SJSA1 (cell line): ENCODE results near the gene COPS6. TPM values are rescaled to one million over a fixed set of nuclear protein-coding genes. Genes with fewer than 3 reads are reported as not detected.
A peak's percentile ranks its signal among the peaks of the same experiment; 100 is the strongest.

Experiments
- DNase-seq, 2 experiments: peaks; one replicate each; pipeline ENCODE4 v3.0.0-alpha.2; 2015 to 2020; ENCODE audit warnings: low spot score in 2 of 2, low read depth in 1 of 2
- H3K27ac ChIP-seq: fragments of 250-450 bp; sonication (Bioruptor Pico); 2 replicates; pipeline ENCODE4 v1.5.1; 2020; ENCODE audit warnings: mild to moderate bottlenecking, moderate library complexity
- H3K27me3 ChIP-seq: fragments of 250-450 bp; sonication (Bioruptor Pico); replicated peaks from 2 replicates; pipeline ENCODE4 v1.5.1; 2020; ENCODE audit warnings: mild to moderate bottlenecking, moderate library complexity
- H3K36me3 ChIP-seq: fragments of 250-450 bp; sonication (Bioruptor Pico); 2 replicates; pipeline ENCODE4 v1.5.1; 2020; ENCODE audit warnings: mild to moderate bottlenecking
- H3K4me1 ChIP-seq: fragments of 250-450 bp; sonication (Bioruptor Pico); replicated peaks from 2 replicates; pipeline ENCODE4 v1.6.1; 2021; ENCODE audit warnings: mild to moderate bottlenecking
- H3K4me3 ChIP-seq: fragments of 250-450 bp; sonication (Bioruptor Pico); 2 replicates; pipeline ENCODE4 v1.5.1; 2020; ENCODE audit warnings: mild to moderate bottlenecking
- H3K9me3 ChIP-seq: fragments of 250-450 bp; sonication (Bioruptor Pico); replicated peaks from 2 replicates; pipeline ENCODE4 v1.5.1; 2020; ENCODE audit warnings: mild to moderate bottlenecking
- total RNA-seq: library from RNA; depleted of rRNA; stranded (reverse); fragments of >200 nt; shearing (Covaris generic); gene quantifications from 2 replicates; pipeline ENCODE4 v1.2.3, GENCODE V29; 2014; rRNA removed

The COPS6 gene
- total RNA-seq, 1 experiment from 2014 or later: 111 TPM

GRCh38 chr7:100132126-100132525, 43.4 kb downstream of the COPS6 start:
- Histone ChIP-seq H3K27ac (no peak overlapping the region), H3K36me3 (0 out of 2 replicates have a peak, but pooled peaks cover 2% of the 10 kb centered on the region), H3K4me1 (peaks cover 19% of the 10 kb centered on the region), H3K9me3 (no peaks in the 10 kb centered on the region), H3K27me3 (0 out of 2 replicates have a peak, but pooled peaks cover 2% of the 10 kb centered on the region), H3K4me3 (no peak overlapping the region)
- no peak for DNase-seq

GRCh38 chr7:100132697-100133151, 44.0 kb downstream of the COPS6 start:
- H3K4me1 ChIP-seq: peaks cover 14% of the 10 kb centered on the region
- 0 out of 2 replicates have a peak, but pooled peaks cover 3% of the 10 kb centered on the region for H3K27me3 ChIP-seq
- no peaks in the 10 kb centered on the region for H3K36me3 ChIP-seq
- DNase-seq: peak; percentile 57 to 70
- no peak overlapping the region for H3K4me3 ChIP-seq
- no peak overlapping the region for H3K27ac ChIP-seq
- no peaks in the 10 kb centered on the region for H3K9me3 ChIP-seq

- H3K27ac ChIP-seq: no peak overlapping the region
- H3K36me3 ChIP-seq: no peaks in the 10 kb centered on the region
- no peaks in the 10 kb centered on the region for H3K4me1 ChIP-seq
- H3K9me3 ChIP-seq: no peaks in the 10 kb centered on the region
- H3K27me3 ChIP-seq: 0 out of 2 replicates have a peak, but pooled peaks cover 7% of the 10 kb centered on the region
- H3K4me3 ChIP-seq: no peak overlapping the region
- no peak for DNase-seq
Observed at GRCh38 chr7:100137851-100138760, 49.3 kb downstream of the COPS6 start.

- no peaks in the 10 kb centered on the region for H3K36me3 ChIP-seq
- H3K9me3 ChIP-seq: no peaks in the 10 kb centered on the region
- H3K27ac ChIP-seq: no peak overlapping the region
- no peaks in the 10 kb centered on the region for H3K4me1 ChIP-seq
- 0 out of 2 replicates have a peak, but pooled peaks cover 4% of the 10 kb centered on the region for H3K27me3 ChIP-seq
- DNase-seq: no peak
- H3K4me3 ChIP-seq: no peak overlapping the region
Observed at GRCh38 chr7:100141555-100141949, 52.8 kb downstream of the COPS6 start.

Other genes with a start within 250 kb of the COPS6 start
- gene OR2AE1, start 211.9 kb upstream of the COPS6 start, total RNA-seq: not detected in 2 replicates
- 11.4 and 13.9 TPM in 2 replicates for gene TRIM4, start 169.4 kb upstream of the COPS6 start, total RNA-seq
- not detected in 2 replicates for gene GJC3, start 159.3 kb upstream of the COPS6 start, total RNA-seq
- not detected in 2 replicates for gene AZGP1, start 112.9 kb upstream of the COPS6 start, total RNA-seq
- gene ZKSCAN1, start 73.4 kb upstream of the COPS6 start, total RNA-seq: 11.5 and 19.4 TPM in 2 replicates
- gene ZSCAN21, start 39.2 kb upstream of the COPS6 start, total RNA-seq: 13.9 and 20.7 TPM in 2 replicates
- gene ZNF3, start 7.2 kb upstream of the COPS6 start, total RNA-seq: 27.4 and 36.9 TPM in 2 replicates
- gene MCM7, start 12.4 kb downstream of the COPS6 start, total RNA-seq: 200 and 254 TPM in 2 replicates
- 11.1 and 17.5 TPM in 2 replicates for gene AP4M1, start 12.7 kb downstream of the COPS6 start, total RNA-seq
- 20.5 and 35.3 TPM in 2 replicates for gene TAF6, start 30.4 kb downstream of the COPS6 start, total RNA-seq
- 22.5 and 24.6 TPM in 2 replicates for gene CNPY4, start 30.7 kb downstream of the COPS6 start, total RNA-seq
- gene MBLAC1, start 38.0 kb downstream of the COPS6 start, total RNA-seq: 2.4 and 3.3 TPM in 2 replicates
- 115 and 123 TPM in 2 replicates for gene LAMTOR4, start 59.9 kb downstream of the COPS6 start, total RNA-seq
- 5.1 and 7.4 TPM in 2 replicates for gene TRAPPC14, start 69.8 kb downstream of the COPS6 start, total RNA-seq
- 1.2 and 2.7 TPM in 2 replicates for gene GAL3ST4, start 79.6 kb downstream of the COPS6 start, total RNA-seq
- gene GPC2, start 88.4 kb downstream of the COPS6 start, total RNA-seq: 4.4 and 6.5 TPM in 2 replicates
- 0.26 TPM in 1 of 2 replicates, not detected in the other for gene STAG3, start 88.9 kb downstream of the COPS6 start, total RNA-seq
- gene PVRIG, start 131.0 kb downstream of the COPS6 start, total RNA-seq: 1.7 TPM in 1 of 2 replicates, not detected in the other
- not detected in 2 replicates for gene SPDYE3, start 218.7 kb downstream of the COPS6 start, total RNA-seq